Mononuclear cell (primary cell): ENCODE measurements around the gene FXYD3. TPM values are rescaled to one million over a fixed set of nuclear protein-coding genes. Genes with fewer than 3 reads are reported as not detected.

ENCODE experiments used
- H3K27me3 ChIP-seq: 2 replicates; pipeline ENCODE4 v1.6.0; 2011; ENCODE audit warnings: low read length, control low read depth; ENCODE audit not compliant: insufficient read depth
- H3K4me1 ChIP-seq: 2 replicates; pipeline ENCODE4 v1.5.1; 2011; ENCODE audit warnings: mild to moderate bottlenecking, low read length, control low read depth; ENCODE audit not compliant: insufficient read depth
- H3K4me3 ChIP-seq: 2 replicates; pipeline ENCODE4 v1.5.1; 2011; ENCODE audit warnings: mild to moderate bottlenecking, low read length, moderate library complexity
- H3K9me3 ChIP-seq: 2 replicates; pipeline ENCODE4 v1.5.1; 2011; ENCODE audit warnings: low read depth, mild to moderate bottlenecking, control low read depth, low read length
- total RNA-seq: library from RNA; depleted of rRNA; stranded (reverse); fragments of >200 nt; gene quantifications from one replicate; pipeline ENCODE4 v1.2.3, GENCODE V29; 2012

Gene FXYD3
- total RNA-seq, 1 donor = not detected

DNA sequence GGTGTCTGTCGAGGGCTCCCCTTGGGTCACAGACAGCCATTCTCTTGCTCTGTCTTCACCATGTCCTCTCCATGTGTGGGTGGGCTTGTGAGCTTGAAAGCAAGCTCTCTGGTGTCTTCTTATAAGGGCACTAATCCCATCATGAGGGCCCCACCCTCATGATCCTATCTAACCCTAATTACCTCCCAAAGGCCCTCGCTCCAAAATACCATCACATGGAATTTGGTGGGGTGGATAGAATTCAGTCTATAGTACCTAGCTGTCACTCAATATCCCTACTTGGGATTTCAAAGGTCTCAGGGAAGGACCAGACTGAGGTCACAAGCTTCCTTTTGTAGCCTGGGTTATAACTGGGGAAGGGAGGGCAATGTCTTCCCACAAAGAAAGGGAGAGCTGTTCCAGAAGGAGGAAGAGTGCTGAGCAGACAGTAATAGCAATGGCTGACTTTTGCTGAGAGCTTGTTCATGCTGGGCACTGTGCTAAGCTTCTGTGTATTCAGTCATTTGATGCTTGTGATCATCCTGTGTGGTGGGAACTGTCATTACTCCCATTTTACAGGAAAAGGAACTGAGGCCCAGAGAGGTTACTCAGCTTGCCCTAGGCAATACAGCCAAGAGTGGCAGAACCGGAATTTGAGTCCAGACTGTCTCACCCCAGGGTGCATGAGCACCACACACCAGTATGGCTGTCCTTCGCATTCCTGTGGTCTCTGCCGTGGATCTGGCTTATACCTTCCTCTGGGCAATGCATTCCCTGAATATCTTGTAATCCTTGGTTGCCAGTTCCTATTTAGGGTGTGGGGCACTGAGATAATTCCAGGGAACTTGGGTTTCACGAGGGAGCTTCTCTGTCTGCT lies 47.1 kb downstream of the FXYD3 start:
- no peak overlapping the region for H3K4me3 ChIP-seq
- peaks cover 20% of the 10 kb centered on the region for H3K4me1 ChIP-seq
- no peaks in the 10 kb centered on the region for H3K9me3 ChIP-seq
- no peaks in the 10 kb centered on the region for H3K27me3 ChIP-seq

DNA sequence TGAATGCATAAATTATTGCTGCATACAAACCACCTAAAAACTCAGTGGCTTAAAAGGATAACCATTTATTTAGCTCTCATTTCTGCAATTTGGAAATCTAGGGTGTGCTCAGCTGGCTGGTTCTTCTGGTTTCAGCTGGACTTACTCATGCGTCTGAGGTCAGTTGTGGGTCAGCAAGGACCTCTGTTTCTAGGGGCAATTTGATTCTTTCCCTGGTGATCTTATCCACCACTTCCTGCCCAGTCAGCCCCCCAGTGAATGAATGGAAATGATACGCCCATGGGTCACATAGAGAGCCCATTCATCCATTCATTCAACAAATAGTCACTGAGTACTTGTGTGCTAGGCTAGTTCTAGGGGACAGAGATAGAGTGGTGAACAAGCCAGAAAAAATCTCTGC lies 48.8 kb downstream of the FXYD3 start:
- H3K4me1 ChIP-seq = peaks cover 26% of the 10 kb centered on the region
- H3K4me3 ChIP-seq = no peak overlapping the region
- H3K27me3 ChIP-seq = no peaks in the 10 kb centered on the region
- H3K9me3 ChIP-seq = no peaks in the 10 kb centered on the region

DNA sequence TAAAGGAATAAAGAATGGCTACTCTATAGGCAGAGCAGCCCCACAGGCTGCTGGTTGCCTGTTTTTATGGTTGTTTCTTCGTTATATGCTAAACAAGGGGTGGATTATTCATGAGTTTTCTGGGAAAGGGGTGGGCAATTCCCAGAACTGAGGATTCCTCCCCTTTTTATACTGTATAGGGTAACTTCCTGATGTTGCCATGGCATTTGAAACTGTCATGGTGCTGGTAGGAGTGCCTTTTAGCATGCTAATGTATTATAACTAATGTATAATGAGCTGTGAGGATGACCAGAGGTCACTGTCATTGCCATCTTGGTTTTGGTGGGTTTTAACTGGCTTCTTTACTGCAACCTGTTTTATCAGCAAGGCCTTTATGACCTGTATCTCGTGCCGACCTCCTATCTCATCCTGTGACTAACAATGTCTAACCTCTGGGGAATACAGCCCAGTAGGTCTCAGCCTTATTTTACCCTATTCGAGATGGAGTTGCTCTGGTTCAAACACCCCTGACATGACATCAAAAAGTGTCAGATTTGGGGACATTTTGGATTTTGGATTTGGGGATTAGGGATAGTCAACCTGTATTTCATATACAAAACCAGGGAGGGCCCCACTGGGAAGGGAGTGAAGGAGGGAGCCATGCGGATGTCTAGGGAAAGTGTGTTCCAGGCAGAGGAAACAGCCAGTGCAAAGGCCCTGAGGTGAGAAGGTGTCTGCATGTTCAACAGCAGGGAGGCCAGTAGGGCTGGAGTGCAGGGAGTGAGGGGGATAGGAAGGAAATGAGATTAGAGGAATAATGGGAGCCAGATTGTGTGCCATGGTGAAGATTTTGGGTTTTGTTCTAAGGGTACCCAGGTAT lies 49.8 kb downstream of the FXYD3 start:
- H3K4me1 ChIP-seq = peaks cover 31% of the 10 kb centered on the region
- H3K9me3 ChIP-seq = no peaks in the 10 kb centered on the region
- no peaks in the 10 kb centered on the region for H3K27me3 ChIP-seq
- no peak overlapping the region for H3K4me3 ChIP-seq

DNA sequence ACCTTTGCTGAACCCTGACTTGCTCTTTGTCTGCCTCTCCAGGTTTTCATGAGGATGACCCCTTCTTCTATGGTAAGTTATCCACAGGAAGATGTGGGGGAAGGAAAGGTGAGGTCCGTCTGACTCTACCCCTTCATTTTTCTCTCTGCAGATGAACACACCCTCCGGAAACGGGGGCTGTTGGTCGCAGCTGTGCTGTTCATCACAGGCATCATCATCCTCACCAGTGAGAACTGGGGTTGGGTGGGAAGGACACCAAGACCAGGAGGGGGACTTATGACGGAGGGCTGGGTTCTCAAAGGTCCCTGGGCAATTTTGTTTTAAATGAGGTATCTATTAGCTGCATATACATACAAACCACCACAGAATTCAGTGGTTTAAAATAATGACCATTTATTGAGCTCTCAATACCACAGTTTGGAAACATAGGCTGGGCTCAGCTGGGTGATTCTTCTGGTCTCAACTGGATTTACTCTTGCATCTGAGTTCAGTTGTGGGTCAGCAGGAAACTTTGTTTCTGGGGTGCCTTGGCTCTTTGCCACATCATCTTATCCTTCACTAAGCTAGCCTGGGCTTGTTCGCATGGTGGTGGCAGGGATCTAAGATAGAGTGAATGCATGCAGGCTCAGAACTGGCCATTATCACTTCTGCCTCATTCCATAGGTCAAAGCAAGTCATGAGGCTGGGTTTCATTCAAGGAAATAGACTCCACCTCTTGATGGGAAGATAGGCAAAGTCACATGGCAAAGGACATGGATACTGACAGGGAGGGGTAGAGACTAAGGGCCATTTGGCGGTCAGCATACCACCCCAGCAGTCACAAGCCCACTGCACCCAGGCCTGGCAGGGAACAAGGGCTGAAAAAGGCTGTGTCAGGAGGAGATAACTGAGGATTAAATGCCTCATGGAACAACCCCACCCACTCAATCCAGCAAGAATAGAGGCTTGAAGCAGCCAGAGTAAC lies 50.8 kb downstream of the FXYD3 start:
- Histone ChIP-seq H3K4me1 (peaks cover 37% of the 10 kb centered on the region), H3K9me3 (no peaks in the 10 kb centered on the region), H3K4me3 (no peak overlapping the region), H3K27me3 (no peaks in the 10 kb centered on the region)

DNA sequence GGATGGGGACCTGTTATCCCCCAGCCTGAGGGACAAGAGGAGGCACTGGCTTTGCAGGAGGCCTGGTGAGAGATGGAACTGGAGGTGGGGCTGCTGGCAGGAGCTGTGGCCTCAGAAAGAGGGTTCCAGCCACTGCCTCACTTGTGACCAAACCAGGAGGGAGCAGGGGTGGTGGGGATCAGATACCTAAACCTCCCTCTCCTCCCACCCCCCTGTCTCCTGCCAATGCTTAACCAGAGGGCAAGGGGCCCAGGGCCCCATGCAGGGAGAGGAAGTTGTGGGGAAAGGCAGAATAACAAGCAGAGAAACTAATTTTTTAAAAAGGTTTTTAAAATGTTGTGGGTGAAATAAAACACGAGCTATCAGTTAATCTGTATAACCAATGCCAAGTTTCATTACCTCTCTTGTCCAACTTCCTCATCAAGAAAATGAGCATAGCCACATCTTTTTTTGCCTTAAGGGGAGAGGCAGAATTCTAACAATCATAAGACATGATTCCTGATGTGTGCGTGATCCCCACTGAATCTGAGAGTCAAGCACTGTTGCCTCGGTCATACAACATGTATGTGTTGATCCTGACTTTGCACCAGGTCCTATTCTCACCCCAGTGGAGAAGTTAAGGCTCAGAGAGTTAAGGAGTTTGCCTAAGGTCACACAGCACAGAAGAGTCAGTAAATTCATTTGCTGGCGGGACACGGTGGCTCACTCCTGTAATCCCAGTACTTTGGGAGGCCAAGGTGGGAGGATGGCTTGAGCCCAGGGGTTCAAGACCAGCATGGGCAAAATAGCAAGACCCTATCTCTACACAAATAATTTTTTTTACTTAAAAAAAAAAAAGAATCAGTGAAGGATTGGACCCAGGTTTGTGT lies 51.9 kb downstream of the FXYD3 start:
- H3K4me1 ChIP-seq = peaks cover 48% of the 10 kb centered on the region
- no peak overlapping the region for H3K4me3 ChIP-seq

DNA sequence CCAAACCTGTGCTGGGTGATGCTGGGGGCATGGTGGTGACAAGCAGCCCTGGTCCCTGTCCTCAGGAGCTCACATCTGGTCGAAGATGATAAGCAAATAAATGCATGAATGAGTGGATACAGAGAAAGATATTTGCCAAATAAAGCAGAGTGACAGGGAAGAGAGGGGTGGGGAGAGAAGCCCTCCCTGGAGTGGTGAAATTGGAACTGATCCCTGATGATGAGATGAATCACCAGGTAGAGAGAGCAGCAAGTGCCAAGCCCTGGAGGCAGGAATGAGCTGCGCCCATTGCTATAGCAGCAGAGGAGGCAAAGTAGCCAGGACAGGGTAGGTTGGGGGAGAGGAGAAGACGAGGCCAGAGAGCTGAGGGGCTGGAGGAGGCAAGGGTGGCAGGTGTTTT lies 52.6 kb downstream of the FXYD3 start:
- Histone ChIP-seq H3K4me1 (peaks cover 53% of the 10 kb centered on the region), H3K4me3 (no peak overlapping the region), H3K9me3 (no peaks in the 10 kb centered on the region), H3K27me3 (no peaks in the 10 kb centered on the region)

More for the DNA sequence above, 51.9 kb downstream of the FXYD3 start:
- H3K9me3 ChIP-seq = no peaks in the 10 kb centered on the region
- no peaks in the 10 kb centered on the region for H3K27me3 ChIP-seq

DNA sequence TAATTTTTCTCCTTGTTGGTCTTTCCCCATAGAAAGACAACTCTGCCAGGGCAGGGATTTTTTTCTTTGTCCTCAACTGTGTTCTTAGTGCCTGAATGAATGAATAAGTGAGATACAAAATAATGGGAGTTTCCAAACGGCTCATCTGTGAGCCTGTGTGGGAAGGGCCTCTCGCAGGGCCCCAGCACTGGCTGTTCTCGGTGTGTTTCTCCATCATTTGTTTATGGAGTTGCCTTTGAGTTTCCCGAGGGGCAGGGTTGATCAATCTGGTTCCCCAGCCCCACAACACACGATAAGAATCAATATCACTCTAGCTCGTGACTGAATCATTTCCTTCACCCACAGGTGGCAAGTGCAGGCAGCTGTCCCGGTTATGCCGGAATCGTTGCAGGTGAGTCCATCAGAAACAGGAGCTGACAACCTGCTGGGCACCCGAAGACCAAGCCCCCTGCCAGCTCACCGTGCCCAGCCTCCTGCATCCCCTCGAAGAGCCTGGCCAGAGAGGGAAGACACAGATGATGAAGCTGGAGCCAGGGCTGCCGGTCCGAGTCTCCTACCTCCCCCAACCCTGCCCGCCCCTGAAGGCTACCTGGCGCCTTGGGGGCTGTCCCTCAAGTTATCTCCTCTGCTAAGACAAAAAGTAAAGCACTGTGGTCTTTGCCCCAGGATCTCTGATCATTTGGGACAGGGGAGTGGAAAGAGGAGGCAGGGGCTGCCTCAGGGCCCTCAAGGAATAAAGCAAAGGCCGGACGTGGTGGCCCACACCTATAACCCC lies 53.8 kb downstream of the FXYD3 start:
- Histone ChIP-seq H3K9me3 (no peaks in the 10 kb centered on the region), H3K27me3 (no peaks in the 10 kb centered on the region), H3K4me1 (peaks cover 53% of the 10 kb centered on the region), H3K4me3 (no peak overlapping the region)

DNA sequence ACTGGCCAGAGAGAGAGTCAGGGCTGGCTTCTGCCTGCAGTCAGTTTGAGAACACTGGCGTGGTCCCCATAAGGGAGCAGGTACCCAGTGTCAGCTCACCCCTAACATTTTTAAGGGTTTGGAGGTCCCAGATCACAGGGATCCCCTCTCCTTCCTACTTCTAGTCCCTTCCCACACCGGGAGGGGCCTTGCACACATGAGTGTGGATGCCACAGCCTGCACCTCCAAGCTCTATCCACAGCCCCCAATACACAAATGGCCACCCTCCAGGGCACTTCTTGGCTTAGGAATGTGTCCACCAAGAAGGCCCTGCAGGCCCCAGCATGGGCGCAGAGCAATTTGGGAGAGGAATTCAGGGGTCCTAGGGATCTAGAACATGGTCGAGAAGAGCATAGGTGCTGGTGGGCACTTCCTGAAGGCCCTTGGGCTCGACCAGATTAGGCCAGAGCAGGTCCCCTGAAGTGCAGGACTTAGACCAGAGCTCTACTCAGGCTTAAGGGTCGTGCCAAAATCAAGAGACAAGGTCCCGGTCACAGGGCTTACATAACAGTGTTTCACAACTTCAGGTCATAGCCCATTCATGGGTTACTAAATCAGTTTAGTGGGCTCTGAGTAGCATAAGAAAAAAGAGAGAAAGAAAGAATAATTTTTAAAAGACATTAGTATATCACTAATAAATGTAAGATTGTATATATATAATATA lies 54.9 kb downstream of the FXYD3 start:
- Histone ChIP-seq H3K9me3 (no peaks in the 10 kb centered on the region), H3K27me3 (no peaks in the 10 kb centered on the region), H3K4me3 (no peak overlapping the region), H3K4me1 (peaks cover 59% of the 10 kb centered on the region)

DNA sequence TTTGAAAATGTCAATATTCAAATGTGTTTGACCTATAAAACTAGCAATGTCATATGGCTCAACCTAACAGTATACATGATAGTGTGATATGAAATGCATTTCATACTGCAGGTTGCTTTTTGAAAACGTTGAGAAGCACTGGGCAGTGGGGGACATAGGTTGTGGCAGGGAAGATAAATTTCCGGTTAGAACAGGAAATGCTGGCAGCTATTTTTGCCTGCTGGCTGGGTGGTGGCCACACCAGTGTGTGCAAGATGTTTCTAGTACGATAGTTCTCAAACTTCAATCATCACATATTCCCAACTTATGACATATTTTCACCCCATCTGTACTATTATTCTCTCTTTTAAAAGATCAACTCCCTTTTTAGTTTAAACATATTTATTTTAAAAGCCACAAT lies 56.1 kb downstream of the FXYD3 start:
- H3K4me1 ChIP-seq = peaks cover 65% of the 10 kb centered on the region

More for the DNA sequence above, 56.1 kb downstream of the FXYD3 start:
- H3K9me3 ChIP-seq = no peaks in the 10 kb centered on the region
- H3K27me3 ChIP-seq = no peaks in the 10 kb centered on the region
- H3K4me3 ChIP-seq = no peak overlapping the region

Other genes starting within 250 kb of the FXYD3 start
- gene ZNF30, start 188.9 kb upstream of the FXYD3 start, total RNA-seq = 2.3 TPM
- 10.2 TPM for gene ZNF792, start 151.6 kb upstream of the FXYD3 start, total RNA-seq
- gene GRAMD1A, start 115.5 kb upstream of the FXYD3 start, total RNA-seq = 61.5 TPM
- 0.73 TPM for gene SCN1B, start 85.4 kb upstream of the FXYD3 start, total RNA-seq
- gene HPN, start 74.1 kb upstream of the FXYD3 start, total RNA-seq = 0.10 TPM
- gene LGI4, start 19.2 kb downstream of the FXYD3 start, total RNA-seq = 0.31 TPM
- gene FXYD1, start 23.0 kb downstream of the FXYD3 start, total RNA-seq = 0.42 TPM
- 1.4 TPM for gene FXYD7, start 27.4 kb downstream of the FXYD3 start, total RNA-seq
- gene FXYD5, start 38.9 kb downstream of the FXYD3 start, total RNA-seq = 179 TPM
- 0.21 TPM for gene FAM187B, start 112.9 kb downstream of the FXYD3 start, total RNA-seq
- gene LSR, start 133.2 kb downstream of the FXYD3 start, total RNA-seq = 13.1 TPM
- 117 TPM for gene USF2, start 153.1 kb downstream of the FXYD3 start, total RNA-seq
- 0.31 TPM for gene HAMP, start 166.7 kb downstream of the FXYD3 start, total RNA-seq
- gene MAG, start 176.3 kb downstream of the FXYD3 start, total RNA-seq = not detected
- gene CD22, start 213.4 kb downstream of the FXYD3 start, total RNA-seq = 50.4 TPM
- 1.9 TPM for gene FFAR1, start 232.1 kb downstream of the FXYD3 start, total RNA-seq
- gene FFAR3, start 242.6 kb downstream of the FXYD3 start, total RNA-seq = 0.73 TPM